MM.1S (cell line): ENCODE measurements around the gene EIPR1.

Source experiments
- DNase-seq: peaks from one replicate; pipeline ENCODE4 v3.0.0-alpha.2; 2015
- H2AFZ ChIP-seq: fragments of 300-600 bp; sonication (generic); 2 replicates; pipeline ENCODE4 v1.6.0; 2016; ENCODE audit warnings: antibody characterized with exemption, low read length
- H3F3A ChIP-seq: fragments of 300-600 bp; sonication (generic); 2 replicates; pipeline ENCODE4 v1.6.1; 2016; ENCODE audit warnings: mild to moderate bottlenecking, antibody characterized with exemption, low read length, moderate library complexity, mixed read lengths; ENCODE audit not compliant: insufficient read depth
- H3K27ac ChIP-seq: fragments of 300-600 bp; sonication (generic); 2 replicates; pipeline ENCODE4 v1.5.1; 2016; ENCODE audit warnings: mild to moderate bottlenecking, low read length
- H3K27me3 ChIP-seq: fragments of 300-600 bp; sonication (generic); replicated peaks from 2 replicates; pipeline ENCODE4 v1.6.0; 2016; ENCODE audit warnings: low read length; ENCODE audit not compliant: insufficient read depth
- H3K36me3 ChIP-seq: fragments of 300-600 bp; sonication (generic); replicated peaks from 2 replicates; pipeline ENCODE4 v1.6.1; 2016; ENCODE audit warnings: mild to moderate bottlenecking, low read length, mixed read lengths; ENCODE audit not compliant: insufficient read depth
- H3K4me1 ChIP-seq: fragments of 300-600 bp; sonication (generic); 2 replicates; pipeline ENCODE4 v1.6.1; 2016; ENCODE audit warnings: low read length, mixed read lengths
- H3K4me2 ChIP-seq: fragments of 300-600 bp; sonication (generic); 2 replicates; pipeline ENCODE4 v1.6.0; 2016; ENCODE audit warnings: low read depth, low read length
- H3K4me3 ChIP-seq: fragments of 300-600 bp; sonication (generic); 2 replicates; pipeline ENCODE4 v1.5.1; 2016; ENCODE audit warnings: low read length, mixed read lengths
- H3K79me2 ChIP-seq: fragments of 300-600 bp; sonication (generic); 2 replicates; pipeline ENCODE4 v1.6.1; 2016; ENCODE audit warnings: mixed run types, low read length, mixed read lengths
- H3K9ac ChIP-seq: fragments of 300-600 bp; sonication (generic); 2 replicates; pipeline ENCODE4 v1.6.1; 2016; ENCODE audit warnings: low read length, mixed read lengths
- H3K9me2 ChIP-seq: fragments of 300-600 bp; sonication (generic); replicated peaks from 2 replicates; pipeline ENCODE4 v1.6.1; 2016; ENCODE audit warnings: mild to moderate bottlenecking, low read length, mixed read lengths; ENCODE audit not compliant: insufficient read depth
- H3K9me3 ChIP-seq: fragments of 300-600 bp; sonication (generic); replicated peaks from 2 replicates; pipeline ENCODE4 v1.6.1; 2016; ENCODE audit warnings: mild to moderate bottlenecking, low read length, mixed read lengths; ENCODE audit not compliant: insufficient read depth
- H4K20me1 ChIP-seq: fragments of 300-600 bp; sonication (generic); 2 replicates; pipeline ENCODE4 v1.6.1; 2016; ENCODE audit warnings: mild to moderate bottlenecking, low read length, moderate library complexity, mixed read lengths; ENCODE audit not compliant: insufficient read depth
- CTCF ChIP-seq: fragments of 300-600 bp; sonication (generic); IDR thresholded peaks from 2 replicates; pipeline ENCODE4 v1.5.1; 2016; ENCODE audit warnings: antibody characterized with exemption, low read length, mixed read lengths
- EZH2 ChIP-seq: fragments of 300-600 bp; sonication (generic); optimal IDR thresholded peaks from 2 replicates; pipeline ENCODE3; 2017; ENCODE audit warnings: low read depth, mild to moderate bottlenecking, antibody characterized with exemption, low read length, mixed read lengths
- EZH2phosphoT487 ChIP-seq: fragments of 300-600 bp; sonication (generic); IDR thresholded peaks from 2 replicates; pipeline ENCODE4 v1.6.1; 2018; ENCODE audit warnings: antibody characterized with exemption, low read length

Gene EIPR1

GRCh38 chr2:3270095-3270478, 107.5 kb downstream of the EIPR1 start:
- TF ChIP-seq EZH2phosphoT487: no peak
- TF ChIP-seq CTCF: no peak
- no peak for TF ChIP-seq EZH2

GRCh38 chr2:3269425-3270094, 108.1 kb downstream of the EIPR1 start:
- Histone ChIP-seq H3K36me3 (no peaks in the 10 kb centered on the region), H3K9me2 (no peaks in the 10 kb centered on the region), H3K27ac (no peak overlapping the region), H3K9me3 (no peaks in the 10 kb centered on the region), H3K4me1 (no peaks in the 10 kb centered on the region), H3K79me2 (no peaks in the 10 kb centered on the region), H4K20me1 (no peaks in the 10 kb centered on the region), H2AFZ (no peak overlapping the region), H3K4me2 (no peak overlapping the region), H3K9ac (no peak overlapping the region), H3K27me3 (no peaks in the 10 kb centered on the region), H3K4me3 (no peak overlapping the region), H3F3A (no peaks in the 10 kb centered on the region)
- TF ChIP-seq CTCF: no peak
- no peak for TF ChIP-seq EZH2phosphoT487
- no peak for TF ChIP-seq EZH2
- no peak for DNase-seq

More at GRCh38 chr2:3270095-3270478, 107.5 kb downstream of the EIPR1 start:
- no peaks in the 10 kb centered on the region for H3K9me2 ChIP-seq
- no peaks in the 10 kb centered on the region for H3K4me1 ChIP-seq
- no peak overlapping the region for H2AFZ ChIP-seq
- no peaks in the 10 kb centered on the region for H3K9me3 ChIP-seq
- H3K4me2 ChIP-seq: no peak overlapping the region
- H3K27me3 ChIP-seq: no peaks in the 10 kb centered on the region
- H3K4me3 ChIP-seq: no peak overlapping the region
- no peaks in the 10 kb centered on the region for H3K79me2 ChIP-seq
- no peak for DNase-seq
- H3K27ac ChIP-seq: no peak overlapping the region
- H3F3A ChIP-seq: no peaks in the 10 kb centered on the region
- H3K9ac ChIP-seq: no peak overlapping the region
- no peaks in the 10 kb centered on the region for H4K20me1 ChIP-seq
- no peaks in the 10 kb centered on the region for H3K36me3 ChIP-seq

GRCh38 chr2:3268705-3269029, 109.0 kb downstream of the EIPR1 start:
- Histone ChIP-seq H3K9me2 (no peaks in the 10 kb centered on the region), H3K36me3 (no peaks in the 10 kb centered on the region), H4K20me1 (no peaks in the 10 kb centered on the region), H2AFZ (no peak overlapping the region), H3K4me3 (no peak overlapping the region), H3K4me2 (no peak overlapping the region), H3K27me3 (no peaks in the 10 kb centered on the region), H3K9ac (no peak overlapping the region), H3K27ac (no peak overlapping the region), H3K4me1 (no peaks in the 10 kb centered on the region), H3K79me2 (no peaks in the 10 kb centered on the region), H3F3A (no peaks in the 10 kb centered on the region), H3K9me3 (no peaks in the 10 kb centered on the region)
- TF ChIP-seq EZH2phosphoT487: no peak
- no peak for TF ChIP-seq CTCF
- no peak for DNase-seq
